ENCODE results near the gene CSNK1D. TPM values are rescaled to one million over a fixed set of nuclear protein-coding genes. Genes with fewer than 3 reads are reported as not detected.

CSNK1D gene
- polyA plus RNA-seq, 1 donor from 2014 or later = 29.9 TPM

- TF ChIP-seq EP300 (conservative IDR thresholded peaks at IDR 0.05; ENCODE audit: poor library complexity, severe bottlenecking) (no peak), SMC3 (conservative IDR thresholded peaks at IDR 0.05; ENCODE audit: poor library complexity) (no peak)
These were observed 68.4 kb downstream of the CSNK1D start (continued) for GRCh38 chr17:82204831-82205719.

GRCh38 chr17:82203920-82204319 is 69.6 kb downstream of the CSNK1D start:
- no peaks in the 10 kb centered on the region for H3K9me3 ChIP-seq (ENCODE audit: low read length)
- H3F3A ChIP-seq (ENCODE audit: insufficient read depth, low read length, poor library complexity, severe bottlenecking) = no peaks in the 10 kb centered on the region
- H3K9me2 ChIP-seq (ENCODE audit: insufficient read depth, low read length) = no peaks in the 10 kb centered on the region
- no peak overlapping the region for H2AFZ ChIP-seq (ENCODE audit: low read depth, low read length)
- no peak overlapping the region for H3K4me2 ChIP-seq (ENCODE audit: low read length)
- H3K27me3 ChIP-seq (ENCODE audit: insufficient read depth, low read depth, low read length) = no peaks in the 10 kb centered on the region
- H3K79me2 ChIP-seq (replicated peaks; ENCODE audit: insufficient read depth, low read length) = no peaks in the 10 kb centered on the region
- no peaks in the 10 kb centered on the region for H3K36me3 ChIP-seq (ENCODE audit: insufficient read depth, low read length)
- H3K9ac ChIP-seq (ENCODE audit: low read length) = no peak overlapping the region
- H4K20me1 ChIP-seq (ENCODE audit: insufficient read depth) = no peaks in the 10 kb centered on the region
- H3K27ac ChIP-seq (ENCODE audit: low read length) = no peak overlapping the region
- H3K4me3 ChIP-seq (ENCODE audit: low read length) = no peak overlapping the region
- TF ChIP-seq POLR2AphosphoS5 (IDR thresholded peaks at IDR 0.05) (no peak), RAD21 (conservative IDR thresholded peaks at IDR 0.05) (no peak), SMC3 (conservative IDR thresholded peaks at IDR 0.05; ENCODE audit: poor library complexity) (no peak), REST (IDR thresholded peaks at IDR 0.05; ENCODE audit: borderline replicate concordance) (no peak), MXI1 (conservative IDR thresholded peaks at IDR 0.05; ENCODE audit: poor library complexity, severe bottlenecking) (no peak)

DNA sequence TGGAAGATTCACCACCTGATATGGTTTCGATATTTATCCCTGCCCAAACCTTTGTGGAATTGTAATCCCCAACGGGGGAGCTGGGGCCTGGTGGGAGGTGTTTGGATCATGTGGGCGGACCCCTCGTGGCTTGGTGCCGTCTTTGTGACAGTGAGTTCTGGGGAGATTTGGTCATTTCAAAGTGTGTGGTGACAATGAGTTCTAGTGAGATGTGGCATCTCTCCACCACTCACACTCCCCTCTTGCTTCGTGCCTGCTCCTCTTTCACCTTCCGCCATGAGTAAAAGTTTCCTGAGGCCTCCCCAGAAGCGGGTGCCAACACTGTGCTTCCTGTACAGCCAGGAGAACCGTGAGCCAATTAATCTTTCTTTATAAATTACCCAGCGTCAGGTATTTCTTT is 70.5 kb downstream of the CSNK1D start:
- no peaks in the 10 kb centered on the region for H3K79me2 ChIP-seq (replicated peaks; ENCODE audit: insufficient read depth, low read length)
- no peak overlapping the region for H3K27ac ChIP-seq (ENCODE audit: low read length)
- no peaks in the 10 kb centered on the region for H3K27me3 ChIP-seq (ENCODE audit: insufficient read depth, low read depth, low read length)
- no peak overlapping the region for H2AFZ ChIP-seq (ENCODE audit: low read depth, low read length)
- H4K20me1 ChIP-seq (ENCODE audit: insufficient read depth) = no peaks in the 10 kb centered on the region
- no peaks in the 10 kb centered on the region for H3K9me3 ChIP-seq (ENCODE audit: low read length)
- no peaks in the 10 kb centered on the region for H3F3A ChIP-seq (ENCODE audit: insufficient read depth, low read length, poor library complexity, severe bottlenecking)
- H3K36me3 ChIP-seq (ENCODE audit: insufficient read depth, low read length) = no peaks in the 10 kb centered on the region
- no peak overlapping the region for H3K4me2 ChIP-seq (ENCODE audit: low read length)
- H3K9ac ChIP-seq (ENCODE audit: low read length) = no peak overlapping the region
- TF ChIP-seq EP300 (conservative IDR thresholded peaks at IDR 0.05; ENCODE audit: poor library complexity, severe bottlenecking) = no peak
- no peak for TF ChIP-seq TAF1 (IDR thresholded peaks at IDR 0.05; ENCODE audit: low read depth)
- no peak for TF ChIP-seq REST (IDR thresholded peaks at IDR 0.05; ENCODE audit: borderline replicate concordance)
- TF ChIP-seq EZH2 (IDR thresholded peaks at IDR 0.05; ENCODE audit: borderline replicate concordance, insufficient read depth, low read length, poor library complexity, severe bottlenecking) = no peak
- TF ChIP-seq RAD21 (conservative IDR thresholded peaks at IDR 0.05) = no peak
- no peak for TF ChIP-seq CTCF (IDR thresholded peaks at IDR 0.05; ENCODE audit: poor library complexity, severe bottlenecking)
- TF ChIP-seq POLR2AphosphoS5 (IDR thresholded peaks at IDR 0.05) = no peak
- no peaks in the 10 kb centered on the region for H3K9me2 ChIP-seq (ENCODE audit: insufficient read depth, low read length)
- no peak overlapping the region for H3K4me3 ChIP-seq (ENCODE audit: low read length)

All from neural cell (in vitro differentiated cells).